ENCODE measurements around the gene IGSF23.

IGSF23 gene

DNA sequence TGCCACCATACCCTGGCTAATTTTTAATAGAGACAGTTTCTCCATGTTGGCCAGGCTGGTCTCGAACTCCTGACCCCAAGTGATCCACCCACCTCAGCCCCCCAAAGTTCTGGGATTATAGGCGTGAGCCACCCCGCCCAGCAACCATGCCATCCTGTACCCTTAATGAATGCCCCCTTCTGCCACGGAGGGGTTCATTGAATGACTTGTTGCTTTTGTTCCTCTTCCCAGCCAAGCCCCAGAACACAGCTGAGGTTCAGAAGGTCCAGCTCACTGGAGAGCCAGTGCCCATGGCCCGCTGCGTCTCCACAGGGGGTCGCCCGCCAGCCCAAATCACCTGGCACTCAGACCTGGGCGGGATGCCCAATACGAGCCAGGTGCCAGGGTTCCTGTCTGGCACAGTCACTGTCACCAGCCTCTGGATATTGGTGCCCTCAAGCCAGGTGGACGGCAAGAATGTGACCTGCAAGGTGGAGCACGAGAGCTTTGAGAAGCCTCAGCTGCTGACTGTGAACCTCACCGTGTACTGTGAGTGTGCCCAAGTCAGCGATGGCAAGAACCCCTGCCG, 36.3 kb downstream of the IGSF23 start:
- Histone ChIP-seq H3K27me3 (ENCODE audit: control insufficient read depth, insufficient read depth, low read length) (no peaks in the 10 kb centered on the region), H3K9me3 (ENCODE audit: control insufficient read depth, low read length) (no peaks in the 10 kb centered on the region), H3K4me3 (ENCODE audit: low read depth, low read length) (no peak overlapping the region), H3K4me1 (no peaks in the 10 kb centered on the region), H3K79me2 (no peaks in the 10 kb centered on the region), H3K4me2 (ENCODE audit: low read length) (no peak overlapping the region), H3K9ac (no peak overlapping the region), H3K27ac (no peak overlapping the region), H2AFZ (no peak overlapping the region), H3K36me3 (ENCODE audit: control insufficient read depth, insufficient read depth, low read length) (no peaks in the 10 kb centered on the region)
- TF ChIP-seq, protein P1, sequence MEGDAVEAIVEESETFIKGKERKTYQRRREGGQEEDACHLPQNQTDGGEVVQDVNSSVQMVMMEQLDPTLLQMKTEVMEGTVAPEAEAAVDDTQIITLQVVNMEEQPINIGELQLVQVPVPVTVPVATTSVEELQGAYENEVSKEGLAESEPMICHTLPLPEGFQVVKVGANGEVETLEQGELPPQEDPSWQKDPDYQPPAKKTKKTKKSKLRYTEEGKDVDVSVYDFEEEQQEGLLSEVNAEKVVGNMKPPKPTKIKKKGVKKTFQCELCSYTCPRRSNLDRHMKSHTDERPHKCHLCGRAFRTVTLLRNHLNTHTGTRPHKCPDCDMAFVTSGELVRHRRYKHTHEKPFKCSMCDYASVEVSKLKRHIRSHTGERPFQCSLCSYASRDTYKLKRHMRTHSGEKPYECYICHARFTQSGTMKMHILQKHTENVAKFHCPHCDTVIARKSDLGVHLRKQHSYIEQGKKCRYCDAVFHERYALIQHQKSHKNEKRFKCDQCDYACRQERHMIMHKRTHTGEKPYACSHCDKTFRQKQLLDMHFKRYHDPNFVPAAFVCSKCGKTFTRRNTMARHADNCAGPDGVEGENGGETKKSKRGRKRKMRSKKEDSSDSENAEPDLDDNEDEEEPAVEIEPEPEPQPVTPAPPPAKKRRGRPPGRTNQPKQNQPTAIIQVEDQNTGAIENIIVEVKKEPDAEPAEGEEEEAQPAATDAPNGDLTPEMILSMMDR (IDR thresholded peaks at IDR 0.05) = no peak

DNA sequence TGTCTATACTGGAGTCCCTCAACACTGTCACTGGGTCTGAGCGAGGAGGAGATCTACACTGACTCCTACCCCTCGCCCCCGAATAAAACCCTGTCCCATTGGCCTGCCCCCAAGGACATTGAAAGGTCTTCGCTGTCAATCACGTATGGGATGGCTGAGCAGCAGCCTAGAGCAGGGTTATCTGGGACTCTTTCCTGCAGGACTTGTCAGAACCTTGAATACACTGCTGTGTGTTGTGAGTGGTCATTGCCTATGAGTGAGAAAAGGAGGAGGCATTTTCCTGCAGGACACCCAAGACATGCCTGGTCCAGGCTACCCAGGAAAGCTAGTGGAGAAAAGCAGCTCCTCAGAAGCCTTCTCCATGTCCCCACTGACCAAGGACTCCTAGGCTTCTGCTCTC, 40.0 kb downstream of the IGSF23 start:
- Histone ChIP-seq H3K4me3 (ENCODE audit: low read depth, low read length) (no peak overlapping the region), H3K9ac (no peak overlapping the region), H3K27me3 (ENCODE audit: control insufficient read depth, insufficient read depth, low read length) (no peaks in the 10 kb centered on the region), H2AFZ (no peak overlapping the region), H3K79me2 (no peaks in the 10 kb centered on the region), H3K9me3 (ENCODE audit: control insufficient read depth, low read length) (no peaks in the 10 kb centered on the region), H3K27ac (no peak overlapping the region), H3K36me3 (ENCODE audit: control insufficient read depth, insufficient read depth, low read length) (no peaks in the 10 kb centered on the region), H3K4me2 (ENCODE audit: low read length) (no peak overlapping the region), H3K4me1 (no peaks in the 10 kb centered on the region)
- TF ChIP-seq, protein P1 (IDR thresholded peaks at IDR 0.05) = no peak

DNA sequence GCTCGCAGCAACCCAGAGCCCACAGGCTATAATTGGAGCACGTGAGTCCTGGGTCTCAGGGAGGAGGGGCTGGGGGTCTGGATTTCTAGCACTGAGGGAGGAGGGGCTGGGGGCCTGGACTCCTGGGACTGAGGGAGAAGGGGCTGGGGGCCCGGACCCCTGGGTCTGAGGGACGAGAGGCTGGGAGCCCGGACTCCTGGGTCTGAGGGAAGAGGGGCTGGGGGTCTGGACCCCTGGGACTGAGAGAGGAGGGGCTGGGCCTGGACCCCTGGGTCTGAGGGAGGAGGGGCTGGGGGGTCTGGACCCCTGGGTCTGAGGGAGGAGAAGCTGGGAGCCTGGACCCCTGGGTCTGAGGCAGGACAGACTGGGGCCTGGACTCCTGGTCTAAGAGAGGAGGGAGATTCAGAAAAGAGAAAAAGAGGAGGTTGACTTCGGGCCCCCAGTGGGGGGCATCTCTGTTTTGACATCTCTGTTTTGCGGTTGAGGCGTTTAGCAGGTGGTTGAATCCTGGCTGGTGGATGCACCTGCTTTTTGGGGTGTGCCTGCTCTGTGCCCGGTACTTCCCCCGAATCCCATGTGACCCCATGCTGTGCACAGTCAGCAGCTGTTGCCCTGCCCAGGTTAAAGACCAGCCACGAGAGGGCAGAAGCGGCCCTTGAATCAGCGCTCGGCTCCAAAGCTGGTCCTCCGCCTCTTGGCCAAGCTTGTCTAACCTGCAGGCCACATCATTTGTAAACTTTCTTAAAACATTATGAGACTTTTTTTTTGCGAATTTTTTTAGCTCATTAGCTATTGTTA, 40.8 kb downstream of the IGSF23 start:
- no peaks in the 10 kb centered on the region for H3K4me1 ChIP-seq
- TF ChIP-seq, protein P1 (IDR thresholded peaks at IDR 0.05) = peak; percentile 63
- H3K27ac ChIP-seq = no peak overlapping the region
- no peaks in the 10 kb centered on the region for H3K36me3 ChIP-seq (ENCODE audit: control insufficient read depth, insufficient read depth, low read length)
- H3K27me3 ChIP-seq (ENCODE audit: control insufficient read depth, insufficient read depth, low read length) = no peaks in the 10 kb centered on the region
- H3K9me3 ChIP-seq (ENCODE audit: control insufficient read depth, low read length) = no peaks in the 10 kb centered on the region
- H3K4me3 ChIP-seq (ENCODE audit: low read depth, low read length) = no peak overlapping the region
- H3K4me2 ChIP-seq (ENCODE audit: low read length) = no peak overlapping the region
- H3K79me2 ChIP-seq = no peaks in the 10 kb centered on the region
- no peak overlapping the region for H2AFZ ChIP-seq
- H3K9ac ChIP-seq = no peak overlapping the region

DNA sequence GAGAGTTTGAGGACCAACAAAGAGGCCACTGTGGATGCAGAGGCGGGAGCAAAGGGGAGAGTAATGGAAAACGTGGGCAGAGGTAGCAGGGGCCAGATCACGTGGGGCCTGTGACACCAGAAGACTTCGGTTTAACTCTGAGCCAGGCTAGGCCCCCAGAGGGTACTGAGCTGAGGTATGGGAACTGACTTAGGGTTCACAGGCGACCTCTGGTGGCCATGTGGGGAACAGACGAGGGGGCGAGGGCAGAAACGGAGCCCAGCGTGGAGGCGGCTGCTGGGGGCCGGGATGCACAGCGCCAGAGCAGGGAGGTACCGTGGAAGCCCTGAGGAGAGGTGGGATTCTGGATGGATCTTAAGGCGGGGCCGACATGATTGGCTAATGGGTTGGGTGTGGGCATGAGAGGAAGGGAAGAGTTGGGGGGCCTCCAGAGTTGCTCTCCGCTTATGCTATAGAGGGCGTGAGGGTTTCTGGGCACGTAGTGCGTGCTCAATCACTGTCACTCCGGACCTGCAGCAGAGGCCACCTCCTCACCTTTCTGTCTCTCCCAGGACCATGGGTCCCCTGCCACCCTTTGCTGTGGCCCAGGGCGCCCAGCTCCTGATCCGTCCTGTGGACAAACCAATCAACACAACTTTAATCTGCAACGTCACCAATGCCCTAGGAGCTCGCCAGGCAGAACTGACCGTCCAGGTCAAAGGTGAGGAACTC, 44.0 kb downstream of the IGSF23 start:
- Histone ChIP-seq H3K4me2 (ENCODE audit: low read length) (no peak overlapping the region), H3K9ac (no peak overlapping the region), H3K4me1 (no peaks in the 10 kb centered on the region), H3K79me2 (no peaks in the 10 kb centered on the region), H2AFZ (no peak overlapping the region), H3K9me3 (ENCODE audit: control insufficient read depth, low read length) (no peaks in the 10 kb centered on the region), H3K27ac (no peak overlapping the region), H3K4me3 (ENCODE audit: low read depth, low read length) (no peak overlapping the region), H3K27me3 (ENCODE audit: control insufficient read depth, insufficient read depth, low read length) (no peaks in the 10 kb centered on the region), H3K36me3 (ENCODE audit: control insufficient read depth, insufficient read depth, low read length) (no peaks in the 10 kb centered on the region)
- TF ChIP-seq, protein P1 (IDR thresholded peaks at IDR 0.05) = peak; percentile 88

Measured in parathyroid adenoma (tissue), 2 donors.